Peyer's patch (tissue), 4 donors: ENCODE results near the gene CDC20. TPM values are rescaled to one million over a fixed set of nuclear protein-coding genes. Genes with fewer than 3 reads are reported as not detected.

Experiments used
- DNase-seq, 3 donors: peaks; one replicate each; pipeline ENCODE4 v3.0.0-alpha.2; 2017 to 2019
- H3K27ac ChIP-seq, 4 donors: fragments of 200-600 bp; sonication (generic); one replicate each; pipeline ENCODE4 v1.5.1; 2016 to 2019
- H3K27me3 ChIP-seq, 2 donors: fragments of 200-600 bp; sonication (generic); one replicate each; pipeline ENCODE4 v1.5.1; 2019
- H3K36me3 ChIP-seq, 3 donors: fragments of 200-600 bp; sonication (generic); one replicate each; pipeline ENCODE4 v1.5.1; 2016 to 2019
- H3K4me1 ChIP-seq, 4 donors: fragments of 200-600 bp; sonication (generic); one replicate each; pipeline ENCODE4 v1.5.1; 2016 to 2019
- H3K4me3 ChIP-seq, 4 donors: fragments of 200-600 bp; sonication (generic); 1 replicate in 3 of 4; 2 replicates in 1 of 4; pipeline ENCODE4 v1.5.1; 2016 to 2019; ENCODE audit warnings: mild to moderate bottlenecking in 1 of 4
- H3K9me3 ChIP-seq, 4 donors: fragments of 200-600 bp; sonication (generic); one replicate each; pipeline ENCODE4 v1.5.1; 2016 to 2019; ENCODE audit warnings: mild to moderate bottlenecking in 1 of 4
- POLR2A ChIP-seq, 2 donors: fragments of 450-650 bp; IDR thresholded peaks; one replicate each; pipeline ENCODE4 v1.5.1; 2017; ENCODE audit warnings: antibody characterized with exemption in 2 of 2, mild to moderate bottlenecking in 2 of 2, moderate library complexity in 2 of 2
- total RNA-seq, 4 donors: library from RNA; depleted of rRNA; stranded (reverse); fragments of >200 nt; gene quantifications; one replicate each; pipeline ENCODE4 v1.1.0, GENCODE V29; 2016
- TF ChIP-seq, protein P1 (sequence below), 6 experiments: fragments of 450-650 bp in 4 of 6; fragments of 200-600 bp in 2 of 6; sonication (generic) in 1 of 6; IDR thresholded peaks; one replicate each; pipeline ENCODE4 v1.5.1; 2017 to 2019; ENCODE audit warnings: antibody characterized with exemption in 6 of 6, mild to moderate bottlenecking in 3 of 6, moderate library complexity in 1 of 6

The CDC20 gene
- total RNA-seq, 4 donors from 2014 or later = 3.4 to 14.9 (median 6.3) TPM

DNA sequence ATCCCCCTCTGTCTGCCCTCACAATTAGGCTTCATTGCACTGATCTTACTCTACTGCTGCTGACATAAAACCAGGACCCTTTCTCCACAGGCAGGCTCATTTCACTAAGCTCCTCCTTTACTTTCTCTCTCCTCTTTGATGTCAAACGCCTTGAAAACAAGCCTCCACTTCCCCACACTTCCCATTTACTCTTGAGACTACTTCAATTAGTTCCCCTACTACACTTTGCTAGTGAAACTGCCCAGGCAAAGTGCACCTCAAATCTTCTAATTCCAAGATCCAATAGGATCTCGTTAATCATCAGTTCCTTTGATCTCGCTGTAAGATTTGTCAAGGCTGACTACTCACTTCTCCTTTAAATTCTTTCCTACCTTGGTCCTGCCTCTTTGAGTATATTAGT is 5.9 kb upstream of the CDC20 start:
- Histone ChIP-seq H3K36me3 (no peaks in the 10 kb centered on the region), H3K4me3 (no peak overlapping the region), H3K27me3 (no peaks in the 10 kb centered on the region), H3K27ac (no peak overlapping the region), H3K4me1 (peaks cover 0 to 14% (median 3%) of the 10 kb centered on the region in 4 donors), H3K9me3 (no peaks in the 10 kb centered on the region)
- no peak for TF ChIP-seq POLR2A (IDR thresholded peaks at IDR 0.05)
- TF ChIP-seq, protein P1, sequence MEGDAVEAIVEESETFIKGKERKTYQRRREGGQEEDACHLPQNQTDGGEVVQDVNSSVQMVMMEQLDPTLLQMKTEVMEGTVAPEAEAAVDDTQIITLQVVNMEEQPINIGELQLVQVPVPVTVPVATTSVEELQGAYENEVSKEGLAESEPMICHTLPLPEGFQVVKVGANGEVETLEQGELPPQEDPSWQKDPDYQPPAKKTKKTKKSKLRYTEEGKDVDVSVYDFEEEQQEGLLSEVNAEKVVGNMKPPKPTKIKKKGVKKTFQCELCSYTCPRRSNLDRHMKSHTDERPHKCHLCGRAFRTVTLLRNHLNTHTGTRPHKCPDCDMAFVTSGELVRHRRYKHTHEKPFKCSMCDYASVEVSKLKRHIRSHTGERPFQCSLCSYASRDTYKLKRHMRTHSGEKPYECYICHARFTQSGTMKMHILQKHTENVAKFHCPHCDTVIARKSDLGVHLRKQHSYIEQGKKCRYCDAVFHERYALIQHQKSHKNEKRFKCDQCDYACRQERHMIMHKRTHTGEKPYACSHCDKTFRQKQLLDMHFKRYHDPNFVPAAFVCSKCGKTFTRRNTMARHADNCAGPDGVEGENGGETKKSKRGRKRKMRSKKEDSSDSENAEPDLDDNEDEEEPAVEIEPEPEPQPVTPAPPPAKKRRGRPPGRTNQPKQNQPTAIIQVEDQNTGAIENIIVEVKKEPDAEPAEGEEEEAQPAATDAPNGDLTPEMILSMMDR (IDR thresholded peaks at IDR 0.05) = no peak
- DNase-seq = no peak

DNA sequence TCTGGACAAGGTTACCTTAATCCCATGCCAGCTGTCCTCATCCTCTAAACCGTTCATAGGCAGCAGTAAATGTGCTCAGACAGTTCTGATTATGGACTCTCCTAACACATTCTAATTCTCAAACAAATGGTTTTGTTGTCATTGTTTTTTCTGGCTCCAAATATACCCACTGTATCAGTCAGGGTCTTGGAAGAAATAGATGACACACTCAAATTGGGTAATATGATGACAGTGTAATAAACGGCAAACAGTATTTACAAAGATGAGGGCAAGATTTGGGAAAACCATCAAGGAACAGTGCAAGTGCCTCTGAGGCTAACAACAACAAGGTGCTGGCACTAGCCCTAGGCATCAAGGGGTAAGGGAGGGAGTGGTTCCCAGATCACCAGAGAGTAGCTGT is 4.3 kb upstream of the CDC20 start:
- peaks cover 5 to 16% (median 6%) of the 10 kb centered on the region in 4 donors for H3K4me1 ChIP-seq
- no peak overlapping the region for H3K27ac ChIP-seq
- DNase-seq = no peak
- H3K4me3 ChIP-seq = no peak overlapping the region
- no peaks in the 10 kb centered on the region for H3K9me3 ChIP-seq
- H3K36me3 ChIP-seq = no peaks in the 10 kb centered on the region
- no peak for TF ChIP-seq POLR2A (IDR thresholded peaks at IDR 0.05)
- TF ChIP-seq, protein P1 (IDR thresholded peaks at IDR 0.05) = no peak
- H3K27me3 ChIP-seq = no peaks in the 10 kb centered on the region

DNA sequence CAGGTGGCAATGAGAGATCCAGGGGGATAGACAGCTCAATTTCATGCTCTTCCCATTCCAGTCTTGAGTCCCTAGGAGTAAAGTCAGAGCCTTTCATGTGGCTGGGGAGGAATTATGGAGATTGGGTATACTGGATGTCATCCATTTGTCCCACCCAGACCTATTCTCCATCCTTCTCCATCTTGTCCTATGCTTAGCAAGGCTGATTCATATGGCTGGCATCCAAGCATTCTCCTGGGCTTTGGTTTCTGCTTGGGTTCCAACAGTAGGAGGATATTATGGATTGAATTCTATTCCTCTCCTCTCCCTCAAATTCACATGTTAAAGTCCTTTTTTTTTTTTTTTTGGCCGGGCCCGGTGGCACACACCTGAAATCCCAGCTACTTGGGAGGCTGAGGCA is 3.8 kb upstream of the CDC20 start:
- no peaks in the 10 kb centered on the region for H3K9me3 ChIP-seq
- H3K27ac ChIP-seq = no peak overlapping the region
- H3K36me3 ChIP-seq = no peaks in the 10 kb centered on the region
- H3K27me3 ChIP-seq = no peaks in the 10 kb centered on the region
- no peak for DNase-seq
- peaks cover 5 to 19% (median 6%) of the 10 kb centered on the region in 4 donors for H3K4me1 ChIP-seq
- no peak overlapping the region for H3K4me3 ChIP-seq
- TF ChIP-seq, protein P1 (IDR thresholded peaks at IDR 0.05) = no peak
- no peak for TF ChIP-seq POLR2A (IDR thresholded peaks at IDR 0.05)

DNA sequence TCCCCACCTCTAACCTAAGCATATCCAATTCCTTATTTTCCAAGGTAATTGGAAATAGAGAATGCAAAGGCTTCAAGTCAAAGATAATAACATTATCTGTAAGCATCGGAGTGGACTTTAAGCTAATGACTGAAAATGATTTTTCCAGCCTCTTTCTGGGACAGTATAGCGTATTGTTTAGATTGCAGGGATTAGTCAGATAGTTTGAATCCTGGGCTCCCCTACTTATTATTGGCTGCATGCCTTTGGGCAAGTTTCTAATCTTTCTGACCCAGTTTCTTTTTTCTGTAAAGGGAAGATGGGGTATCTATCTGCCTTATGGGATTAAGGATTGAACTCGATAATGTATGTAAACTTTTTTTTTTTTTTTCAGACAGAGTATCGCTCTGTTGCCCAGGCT is 1.5 kb upstream of the CDC20 start:
- Histone ChIP-seq H3K9me3 (no peaks in the 10 kb centered on the region), H3K4me3 (no peak overlapping the region), H3K4me1 (peaks cover 5 to 28% (median 6%) of the 10 kb centered on the region in 4 donors), H3K36me3 (peaks cover 0 to 19% (median 0%) of the 10 kb centered on the region in 3 donors), H3K27ac (no peak overlapping the region), H3K27me3 (no peaks in the 10 kb centered on the region)
- DNase-seq = no peak
- TF ChIP-seq POLR2A (IDR thresholded peaks at IDR 0.05) = no peak
- TF ChIP-seq, protein P1 (IDR thresholded peaks at IDR 0.05) = no peak

DNA sequence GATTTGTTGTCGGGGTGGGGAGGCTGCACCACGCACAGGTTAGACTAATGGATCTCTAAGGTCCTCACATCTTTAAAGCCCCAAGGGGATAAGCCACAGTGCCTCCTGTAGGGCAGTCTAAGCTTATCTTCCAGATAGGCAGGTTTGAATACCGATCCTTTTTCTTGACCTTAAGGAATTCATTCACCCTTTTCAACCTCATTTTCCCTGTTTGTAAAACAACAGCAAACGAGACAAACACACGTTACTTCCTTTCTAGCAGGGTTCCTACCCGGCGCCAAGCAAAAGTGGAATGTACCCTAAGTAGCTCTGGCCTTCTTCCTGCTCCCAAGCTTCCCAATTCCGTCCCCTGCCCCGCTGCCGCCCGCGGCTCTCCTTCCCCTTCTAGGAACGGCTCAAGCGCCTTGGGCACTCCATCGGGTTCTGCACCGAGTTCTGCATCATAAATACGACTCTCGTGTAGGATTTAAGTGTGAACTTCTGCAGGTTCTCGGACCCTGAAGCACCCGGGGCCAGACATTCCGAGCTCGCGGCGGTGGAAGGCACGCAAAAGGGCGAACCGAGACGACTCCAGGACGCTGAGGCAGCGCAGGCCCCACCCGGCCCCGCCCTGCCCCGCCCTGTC is 548 bp upstream of the CDC20 start:
- H3K27me3 ChIP-seq = no peaks in the 10 kb centered on the region
- H3K27ac ChIP-seq = peak overlapping the region; percentile 83 to 94 (median 94)
- H3K9me3 ChIP-seq = no peaks in the 10 kb centered on the region
- TF ChIP-seq, protein P1 (IDR thresholded peaks at IDR 0.05) = peak in 4 of 6 experiments; percentile 25 to 64 (median 58)
- peak; percentile 46 to 73 for TF ChIP-seq POLR2A (IDR thresholded peaks at IDR 0.05)
- H3K4me3 ChIP-seq = peak overlapping the region; percentile 53 to 66 (median 62)
- DNase-seq = peak in 1 of 3 donors; percentile 17
- peaks cover 5 to 35% (median 6%) of the 10 kb centered on the region in 4 donors for H3K4me1 ChIP-seq
- peaks cover 0 to 28% (median 0%) of the 10 kb centered on the region in 3 donors for H3K36me3 ChIP-seq
